ENCODE data around the gene PIK3CD. TPM values are rescaled to one million over a fixed set of nuclear protein-coding genes. Genes with fewer than 3 reads are reported as not detected.
"Not testable (repeated sequence)": the region's sequence is repeated elsewhere in the genome, so short reads cannot be mapped to it uniquely, and the experiment has no call there.

Gene PIK3CD
- total RNA-seq, 1 donor from 2014 or later: 4.7 TPM

DNA sequence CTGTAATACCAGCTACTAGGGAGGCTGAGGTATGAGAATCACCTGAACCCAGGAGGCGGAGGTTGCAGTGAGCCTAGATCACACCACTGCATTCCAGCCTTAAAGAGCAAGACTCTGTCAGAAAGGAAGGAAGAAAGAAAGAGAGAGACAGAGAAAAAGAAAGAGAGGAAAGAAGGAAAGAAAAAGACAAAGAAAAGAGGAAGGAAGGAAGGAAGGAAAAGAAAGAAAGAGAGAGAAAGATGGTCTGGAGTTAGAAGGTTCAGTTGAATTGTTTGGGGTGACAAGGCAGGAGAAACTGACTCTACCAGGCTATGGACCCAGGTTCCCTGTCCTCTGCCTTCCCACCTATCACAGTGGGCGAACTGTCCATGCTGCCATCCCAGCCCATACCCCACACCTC, 27.4 kb upstream of the PIK3CD start:
- Mint-ChIP-seq H3K27me3 (ENCODE audit: low read depth) (peaks cover 30% of the 10 kb centered on the region), H3K4me3 (no peak overlapping the region), H3K9me3 (no peaks in the 10 kb centered on the region), H3K4me1 (no peaks in the 10 kb centered on the region), H3K27ac (no peak overlapping the region), H3K36me3 (no peaks in the 10 kb centered on the region)
- no peak for DNase-seq (ENCODE audit: low spot score in 2 of 2, unreplicated experiment in 2 of 2)
- TF ChIP-seq, protein P1, sequence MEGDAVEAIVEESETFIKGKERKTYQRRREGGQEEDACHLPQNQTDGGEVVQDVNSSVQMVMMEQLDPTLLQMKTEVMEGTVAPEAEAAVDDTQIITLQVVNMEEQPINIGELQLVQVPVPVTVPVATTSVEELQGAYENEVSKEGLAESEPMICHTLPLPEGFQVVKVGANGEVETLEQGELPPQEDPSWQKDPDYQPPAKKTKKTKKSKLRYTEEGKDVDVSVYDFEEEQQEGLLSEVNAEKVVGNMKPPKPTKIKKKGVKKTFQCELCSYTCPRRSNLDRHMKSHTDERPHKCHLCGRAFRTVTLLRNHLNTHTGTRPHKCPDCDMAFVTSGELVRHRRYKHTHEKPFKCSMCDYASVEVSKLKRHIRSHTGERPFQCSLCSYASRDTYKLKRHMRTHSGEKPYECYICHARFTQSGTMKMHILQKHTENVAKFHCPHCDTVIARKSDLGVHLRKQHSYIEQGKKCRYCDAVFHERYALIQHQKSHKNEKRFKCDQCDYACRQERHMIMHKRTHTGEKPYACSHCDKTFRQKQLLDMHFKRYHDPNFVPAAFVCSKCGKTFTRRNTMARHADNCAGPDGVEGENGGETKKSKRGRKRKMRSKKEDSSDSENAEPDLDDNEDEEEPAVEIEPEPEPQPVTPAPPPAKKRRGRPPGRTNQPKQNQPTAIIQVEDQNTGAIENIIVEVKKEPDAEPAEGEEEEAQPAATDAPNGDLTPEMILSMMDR (IDR thresholded peaks at IDR 0.05; ENCODE audit: unreplicated experiment): no peak

DNA sequence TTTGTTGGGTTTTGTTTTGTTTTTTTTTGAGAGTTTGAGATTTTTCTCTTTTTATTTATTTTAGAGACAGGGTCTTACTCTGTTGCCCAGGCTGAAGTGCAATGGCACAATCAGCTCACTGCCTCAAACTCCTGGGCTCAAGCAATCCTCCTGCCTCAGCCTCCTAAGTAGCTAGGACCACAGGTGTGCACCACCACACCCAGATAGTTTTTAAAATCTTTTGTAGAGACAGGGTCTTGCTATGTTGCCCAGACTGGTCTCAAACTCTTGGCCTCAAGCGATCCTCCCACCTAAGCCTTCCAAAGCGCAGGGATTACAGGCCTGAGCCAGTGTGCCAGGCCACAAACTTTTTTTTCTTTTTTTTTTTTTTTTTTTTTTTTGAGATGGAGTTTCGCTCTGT, 26.5 kb upstream of the PIK3CD start:
- H3K4me3 Mint-ChIP-seq; H3K36me3 Mint-ChIP-seq; H3K9me3 Mint-ChIP-seq; H3K4me1 Mint-ChIP-seq; H3K27ac Mint-ChIP-seq; DNase-seq (ENCODE audit: low spot score in 2 of 2, unreplicated experiment in 2 of 2): not testable (repeated sequence)
- peaks cover 28% of the 10 kb centered on the region for H3K27me3 Mint-ChIP-seq (ENCODE audit: low read depth)

DNA sequence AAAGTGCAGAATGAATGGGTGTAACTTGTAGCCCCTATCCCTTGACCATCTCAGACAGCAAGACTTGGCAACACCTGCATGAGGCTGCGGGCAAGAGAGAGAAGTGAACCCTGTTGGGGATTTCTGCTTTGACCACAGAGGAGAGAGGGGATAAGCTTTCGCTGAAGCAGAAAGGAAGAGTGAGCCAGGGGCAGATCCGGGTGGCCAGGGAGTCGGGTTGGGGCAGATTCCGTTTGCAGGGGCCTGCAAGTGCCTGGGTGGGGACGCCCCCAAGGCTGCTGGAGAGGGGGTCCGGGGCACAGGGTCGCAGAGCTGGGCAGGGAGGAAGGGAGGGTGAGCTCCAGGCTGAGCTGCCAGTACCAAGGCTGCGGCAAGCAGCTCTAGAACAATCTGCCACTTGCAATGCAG, 25.3 kb upstream of the PIK3CD start:
- H3K27ac Mint-ChIP-seq: no peak overlapping the region
- TF ChIP-seq, protein P1 (IDR thresholded peaks at IDR 0.05; ENCODE audit: unreplicated experiment): no peak
- peaks cover 32% of the 10 kb centered on the region for H3K27me3 Mint-ChIP-seq (ENCODE audit: low read depth)
- no peaks in the 10 kb centered on the region for H3K36me3 Mint-ChIP-seq
- DNase-seq (ENCODE audit: low spot score in 2 of 2, unreplicated experiment in 2 of 2): no peak
- H3K4me3 Mint-ChIP-seq: no peak overlapping the region
- H3K9me3 Mint-ChIP-seq: no peaks in the 10 kb centered on the region
- H3K4me1 Mint-ChIP-seq: no peaks in the 10 kb centered on the region

DNA sequence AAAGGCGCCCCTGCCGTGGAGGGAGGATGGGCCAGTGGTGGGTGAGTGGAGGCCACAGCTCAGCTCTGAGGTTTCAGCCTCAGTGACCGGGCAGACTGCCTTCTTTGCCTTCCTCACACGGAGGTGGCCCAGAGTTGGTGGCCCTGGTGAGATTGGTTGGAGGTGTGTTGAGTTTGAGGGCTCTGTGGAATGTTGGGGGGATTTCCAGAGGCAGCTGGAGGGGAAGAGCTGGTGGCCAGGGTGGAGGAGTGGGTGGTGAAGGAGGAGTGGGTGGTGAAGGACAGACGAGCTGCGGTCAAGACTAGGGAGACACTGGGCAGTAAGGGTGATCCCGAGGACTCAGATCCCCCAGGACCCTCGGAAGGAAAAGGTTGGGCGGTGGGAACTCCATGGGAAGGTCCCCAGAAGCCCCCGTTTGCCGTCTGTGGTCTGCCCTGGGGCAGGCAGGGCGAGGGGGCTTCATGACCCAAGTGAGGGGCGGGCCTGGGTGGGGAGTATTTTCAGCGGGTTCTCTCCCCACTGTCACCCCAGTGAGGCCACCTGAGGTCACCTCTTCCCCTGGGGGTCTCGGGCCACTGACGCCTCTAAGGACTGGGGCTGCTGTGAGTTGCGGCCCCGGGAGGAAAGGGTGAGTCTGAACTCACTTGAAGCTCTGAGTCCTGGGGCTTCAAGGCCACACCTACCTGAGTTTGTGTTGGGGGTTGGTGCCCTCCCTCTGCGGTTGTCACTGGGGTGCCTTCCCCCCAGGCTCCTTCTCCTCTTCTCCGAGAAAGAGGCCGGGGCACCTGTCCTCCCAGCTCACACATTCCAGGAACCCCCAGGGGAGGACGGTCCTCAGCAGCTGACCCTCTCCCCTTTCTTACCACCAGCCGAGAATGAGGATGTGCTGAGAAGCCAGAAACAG, 22.7 kb upstream of the PIK3CD start:
- Mint-ChIP-seq H3K36me3 (no peaks in the 10 kb centered on the region), H3K4me1 (no peaks in the 10 kb centered on the region), H3K9me3 (no peaks in the 10 kb centered on the region), H3K27ac (no peak overlapping the region), H3K4me3 (no peak overlapping the region), H3K27me3 (ENCODE audit: low read depth) (peaks cover 30% of the 10 kb centered on the region)
- TF ChIP-seq, protein P1 (IDR thresholded peaks at IDR 0.05; ENCODE audit: unreplicated experiment): no peak
- no peak for DNase-seq (ENCODE audit: low spot score in 2 of 2, unreplicated experiment in 2 of 2)

DNA sequence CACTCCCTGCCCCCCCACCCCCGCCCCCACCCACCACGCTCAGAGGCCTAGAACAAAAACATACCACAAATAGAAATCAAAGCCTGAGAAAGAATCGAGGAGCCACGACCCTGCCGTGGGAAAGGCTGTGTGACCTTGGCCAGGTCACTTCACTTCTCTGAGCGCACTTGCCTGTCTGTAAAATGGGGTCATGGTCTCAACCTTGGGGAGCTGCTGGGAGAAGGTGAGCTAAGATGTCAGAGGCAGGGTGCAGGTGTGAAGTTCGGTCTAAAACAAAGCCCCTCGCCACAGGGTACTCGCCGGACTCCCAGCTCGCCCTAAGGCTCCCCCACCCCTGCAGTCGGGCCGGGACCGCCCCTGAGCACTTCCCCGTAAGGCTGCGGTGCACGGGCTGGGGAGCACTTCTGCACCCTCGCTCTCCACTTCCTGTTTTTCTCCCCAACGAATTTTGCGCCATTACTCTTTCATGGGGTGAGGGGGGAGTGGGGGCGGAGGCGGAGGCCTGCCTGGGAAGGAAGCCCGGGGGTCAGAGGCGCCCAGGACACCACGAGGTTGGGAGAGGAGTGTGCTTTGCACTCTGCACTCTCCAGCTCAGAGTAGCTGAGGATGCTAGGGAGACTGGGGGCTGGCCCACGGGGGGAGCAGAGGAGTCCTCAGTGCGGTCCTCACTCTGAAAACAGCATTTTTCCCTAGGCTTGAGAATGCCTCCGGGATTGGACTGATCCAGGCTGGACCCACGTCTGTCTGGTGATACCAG, 21.9 kb upstream of the PIK3CD start:
- no peaks in the 10 kb centered on the region for H3K9me3 Mint-ChIP-seq
- DNase-seq (ENCODE audit: low spot score in 2 of 2, unreplicated experiment in 2 of 2): no peak
- H3K36me3 Mint-ChIP-seq: no peaks in the 10 kb centered on the region
- H3K27ac Mint-ChIP-seq: no peak overlapping the region
- H3K27me3 Mint-ChIP-seq (ENCODE audit: low read depth): peaks cover 25% of the 10 kb centered on the region
- no peaks in the 10 kb centered on the region for H3K4me1 Mint-ChIP-seq
- no peak overlapping the region for H3K4me3 Mint-ChIP-seq
- TF ChIP-seq, protein P1 (IDR thresholded peaks at IDR 0.05; ENCODE audit: unreplicated experiment): no peak

Data from mesothelial cell of epicardium (in vitro differentiated cells).